CD14-positive monocyte (primary cell): Measurements from ENCODE around the gene SLC25A39. TPM values are rescaled to one million over a fixed set of nuclear protein-coding genes. Genes with fewer than 3 reads are reported as not detected.

Experiments
- DNase-seq, 3 donors: peaks; one replicate each; pipeline ENCODE4 v3.0.0-alpha.2; 2011 to 2022
- H2AFZ ChIP-seq: 2 replicates; pipeline ENCODE4 v1.6.0; 2012; ENCODE audit warnings: mild to moderate bottlenecking, low read depth, low read length, inconsistent platforms; ENCODE audit not compliant: insufficient read depth, poor library complexity, severe bottlenecking
- H3K27ac ChIP-seq, 2 donors: 1 replicate in 1 of 2; 2 replicates in 1 of 2; pipeline ENCODE4 v1.5.1; 2012 to 2013; ENCODE audit warnings: low read length in 2 of 2, control low read depth in 1 of 2, inconsistent platforms in 1 of 2, low read depth in 1 of 2, mild to moderate bottlenecking in 1 of 2
- H3K27me3 ChIP-seq, 2 donors: one replicate each; pipeline versions ENCODE4 v1.6.0 to v1.6.1; 2011 to 2013; ENCODE audit warnings: low read length in 2 of 2; ENCODE audit not compliant: control insufficient read depth in 2 of 2, insufficient read depth in 2 of 2
- H3K36me3 ChIP-seq, 2 donors: replicated peaks in 1 of 2; 1 replicate in 1 of 2; 2 replicates in 1 of 2; pipeline versions ENCODE4 v1.5.1 to v1.6.1; 2012 to 2013; ENCODE audit warnings: low read length in 2 of 2, control low read depth in 1 of 2, inconsistent platforms in 1 of 2, mild to moderate bottlenecking in 1 of 2; ENCODE audit not compliant: insufficient read depth in 2 of 2, control insufficient read depth in 1 of 2
- H3K4me1 ChIP-seq, 2 donors: 1 replicate in 1 of 2; 2 replicates in 1 of 2; pipeline versions ENCODE4 v1.5.1 to v1.6.1; 2012 to 2013; ENCODE audit warnings: low read length in 2 of 2, control low read depth in 1 of 2, inconsistent platforms in 1 of 2, mild to moderate bottlenecking in 1 of 2, moderate library complexity in 1 of 2; ENCODE audit not compliant: insufficient read depth in 2 of 2, control insufficient read depth in 1 of 2
- H3K4me2 ChIP-seq: replicated peaks from 2 replicates; pipeline ENCODE3; 2012; ENCODE audit warnings: low read length, moderate library complexity, mild to moderate bottlenecking; ENCODE audit not compliant: poor library complexity, severe bottlenecking; ENCODE audit errors: extremely low read depth
- H3K4me3 ChIP-seq, 3 experiments: fragments of 200-600 bp in 1 of 3; sonication (generic) in 1 of 3; replicated peaks in 1 of 3; 1 replicate in 2 of 3; 2 replicates in 1 of 3; pipeline ENCODE4 v1.5.1; 2011 to 2013; ENCODE audit warnings: low read length in 3 of 3, mild to moderate bottlenecking in 3 of 3, control low read depth in 2 of 3, low read depth in 2 of 3, inconsistent platforms in 1 of 3, moderate library complexity in 1 of 3
- H3K79me2 ChIP-seq: 2 replicates; pipeline ENCODE4 v1.6.0; 2012; ENCODE audit warnings: mild to moderate bottlenecking, control low read depth, inconsistent platforms, low read length, moderate library complexity; ENCODE audit not compliant: insufficient read depth
- H3K9ac ChIP-seq: 2 replicates; pipeline ENCODE4 v1.6.0; 2017; ENCODE audit warnings: low read length, mild to moderate bottlenecking; ENCODE audit not compliant: insufficient read depth, poor library complexity, severe bottlenecking
- H3K9me3 ChIP-seq, 2 donors: replicated peaks in 1 of 2; 1 replicate in 1 of 2; 2 replicates in 1 of 2; pipeline versions ENCODE4 v1.5.1 to v1.6.1; 2012 to 2013; ENCODE audit warnings: low read length in 2 of 2, control low read depth in 1 of 2; ENCODE audit not compliant: control insufficient read depth in 1 of 2, insufficient read depth in 1 of 2
- H4K20me1 ChIP-seq: 2 replicates; pipeline ENCODE4 v1.6.0; 2012; ENCODE audit warnings: mild to moderate bottlenecking, low read length, control low read depth, moderate library complexity; ENCODE audit not compliant: insufficient read depth
- H3K27ac Mint-ChIP-seq, 7 donors: one replicate each; pipeline ENCODE4 v1.8.0; 2020; ENCODE audit warnings: mild to moderate bottlenecking in 7 of 7, mixed read lengths in 7 of 7, moderate library complexity in 6 of 7, inconsistent platforms in 2 of 7
- H3K27me3 Mint-ChIP-seq, 3 donors: one replicate each; pipeline ENCODE4 v1.8.0; 2021 to 2022; ENCODE audit warnings: low read depth in 3 of 3, mild to moderate bottlenecking in 3 of 3, mixed read lengths in 3 of 3, moderate library complexity in 3 of 3, inconsistent platforms in 1 of 3
- H3K36me3 Mint-ChIP-seq, 2 donors: one replicate each; pipeline ENCODE4 v1.8.0; 2020; ENCODE audit warnings: mixed read lengths in 2 of 2, inconsistent platforms in 1 of 2, mild to moderate bottlenecking in 1 of 2
- H3K4me1 Mint-ChIP-seq: one replicate; pipeline ENCODE4 v1.8.0; 2020; ENCODE audit warnings: mild to moderate bottlenecking, mixed read lengths
- H3K4me3 Mint-ChIP-seq, 2 donors: one replicate each; pipeline ENCODE4 v1.8.0; 2020; ENCODE audit warnings: mild to moderate bottlenecking in 2 of 2, mixed read lengths in 2 of 2, moderate library complexity in 1 of 2
- H3K9me3 Mint-ChIP-seq, 7 donors: one replicate each; pipeline ENCODE4 v1.8.0; 2020 to 2022; ENCODE audit warnings: mixed read lengths in 7 of 7, mild to moderate bottlenecking in 6 of 7, moderate library complexity in 6 of 7, inconsistent platforms in 2 of 7
- CTCF ChIP-seq: fragments of 200-600 bp; IDR thresholded peaks from one replicate; pipeline ENCODE4 v1.8.0; 2022; ENCODE audit warnings: antibody characterized with exemption, mild to moderate bottlenecking
- WGBS: methylation state at CpG from one replicate; pipeline ENCODE4 v1.1.5; 2013; ENCODE audit warnings: missing lambda C conversion rate; ENCODE audit not compliant: insufficient coverage; 5-methylcytosine and 5-hydroxymethylcytosine counted together
- intact Hi-C, 2 donors: fragments of 100-400 bp; cut with micrococcal nuclease; formaldehyde crosslinking; loops; one replicate each; pipeline versions ENCODE4 v1.15.0 to v1.15.1; 2023
- polyA plus RNA-seq, 3 donors: library from polyadenylated mRNA; depleted of rRNA in 1 of 3; unstranded in 2 of 3; stranded (reverse) in 1 of 3; fragments of 300-500 nt in 2 of 3; fragments of >200 nt in 1 of 3; fragmentation: Illumina TruSeq in 2 of 3; gene quantifications; 1 replicate in 2 of 3; 2 replicates in 1 of 3; pipeline ENCODE4 v1.2.3, GENCODE V29; 2012 to 2021

Gene SLC25A39
- polyA plus RNA-seq, 3 donors: 64.0 to 74.8 (median 64.5) TPM

GRCh38 chr17:44353672-44354331, 29.2 kb upstream of the SLC25A39 start:
- H3K27ac ChIP-seq: no peak overlapping the region
- H3K79me2 ChIP-seq: peaks cover 19% of the 10 kb centered on the region
- Mint-ChIP-seq H3K4me1 (peaks cover 26% of the 10 kb centered on the region), H3K9me3 (peaks cover 0 to 4% (median 0%) of the 10 kb centered on the region in 7 donors), H3K4me3 (peak overlapping the region; percentile 66 to 69), H3K27me3 (peaks cover 8 to 29% (median 8%) of the 10 kb centered on the region in 3 donors), H3K27ac (no peak overlapping the region), H3K36me3 (peaks cover 38 to 45% of the 10 kb centered on the region in 2 donors)
- peak overlapping the region; percentile 15 for H3K9ac ChIP-seq
- peak overlapping the region in 1 of 3 experiments; percentile 65 for H3K4me3 ChIP-seq
- peak in 1 of 3 donors; percentile 30 for DNase-seq
- 18% methylated on average over 97 of the region's 98 CpGs for WGBS
- no peak overlapping the region for H2AFZ ChIP-seq
- intact Hi-C loops: loop anchor here in 1 of 2 donors (5.0 kb wide), 1 partner anchor 37 kb away; no protein-coding TSS in a partner anchor
- H3K4me1 ChIP-seq: peaks cover 18 to 46% of the 10 kb centered on the region in 2 donors
- H3K27me3 ChIP-seq: peaks cover 0 to 5% of the 10 kb centered on the region in 2 donors
- peak overlapping the region; percentile 76 for H3K4me2 ChIP-seq
- H4K20me1 ChIP-seq: peaks cover 49% of the 10 kb centered on the region
- H3K36me3 ChIP-seq: peaks cover 44 to 46% of the 10 kb centered on the region in 2 donors
- H3K9me3 ChIP-seq: no peaks in the 10 kb centered on the region
- TF ChIP-seq CTCF: no peak

GRCh38 chr17:44352828-44353671, 28.4 kb upstream of the SLC25A39 start:
- Mint-ChIP-seq H3K4me3 (peak overlapping the region; percentile 53 to 65), H3K4me1 (peaks cover 33% of the 10 kb centered on the region), H3K36me3 (peaks cover 44 to 51% of the 10 kb centered on the region in 2 donors), H3K27ac (peak overlapping the region in 1 of 7 donors; percentile 54), H3K9me3 (peaks cover 0 to 4% (median 0%) of the 10 kb centered on the region in 7 donors), H3K27me3 (peaks cover 8 to 25% (median 8%) of the 10 kb centered on the region in 3 donors)
- no peak for TF ChIP-seq CTCF
- no peak for DNase-seq
- Histone ChIP-seq H3K4me1 (peaks cover 25 to 54% of the 10 kb centered on the region in 2 donors), H4K20me1 (peaks cover 56% of the 10 kb centered on the region), H3K27ac (no peak overlapping the region), H3K9ac (peak overlapping the region; percentile 15), H3K79me2 (peaks cover 27% of the 10 kb centered on the region), H3K9me3 (no peaks in the 10 kb centered on the region), H3K27me3 (peaks cover 0 to 5% of the 10 kb centered on the region in 2 donors), H2AFZ (no peak overlapping the region), H3K4me2 (peak overlapping the region; percentile 76), H3K36me3 (peaks cover 45 to 48% of the 10 kb centered on the region in 2 donors), H3K4me3 (peak overlapping the region in 1 of 3 experiments; percentile 65)
- intact Hi-C loops: loop anchor here in 1 of 2 donors (5.0 kb wide), 1 partner anchor 36 kb away; no protein-coding TSS in a partner anchor
- 49% methylated on average over 20 of the region's 22 CpGs for WGBS
